ENCODE results near the gene LDB3. TPM values are rescaled to one million over a fixed set of nuclear protein-coding genes. Genes with fewer than 3 reads are reported as not detected.

The LDB3 gene
- total and polyA plus RNA-seq, 2 of the 4 experiments (the other 2 are of a cell fraction), result 0.36 to 2.6 TPM

DNA sequence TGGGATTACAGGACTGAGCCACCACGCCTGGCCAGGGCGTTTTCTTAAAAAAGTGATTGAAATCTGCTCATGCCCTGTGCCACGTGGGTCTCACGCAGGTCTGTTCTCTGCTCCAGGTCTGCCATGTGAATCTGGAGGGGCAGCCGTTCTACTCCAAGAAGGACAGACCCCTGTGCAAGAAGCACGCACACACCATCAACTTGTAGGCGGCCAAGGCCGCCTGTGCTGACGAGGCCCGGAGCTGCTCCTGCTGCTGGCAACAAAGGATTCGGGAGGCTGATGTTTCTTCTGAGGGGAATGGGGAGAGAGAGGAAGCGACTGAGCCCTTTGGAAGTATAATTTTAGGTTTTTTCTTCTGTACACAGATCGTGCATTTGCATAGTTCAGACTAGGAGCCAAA lies 64.5 kb downstream of the LDB3 start:
- Histone ChIP-seq H3K23ac (ENCODE audit: low read depth, low read length) (no peak overlapping the region), H3K27ac (ENCODE audit: insufficient read depth, low read length) (no peak overlapping the region), H3K18ac (ENCODE audit: low read depth, low read length) (no peak overlapping the region), H4K91ac (ENCODE audit: insufficient read depth, low read depth, low read length) (no peak overlapping the region), H3K9me3 (ENCODE audit: control insufficient read depth, insufficient read depth, low read length) (no peaks in the 10 kb centered on the region), H3K4me1 (ENCODE audit: control insufficient read depth, insufficient read depth, low read length) (no peaks in the 10 kb centered on the region; the same call in 1 of the 2 replicates), H2BK5ac (ENCODE audit: low read depth, low read length, poor library complexity, severe bottlenecking) (no peak overlapping the region), H3K4me3 (ENCODE audit: insufficient read depth, low read depth, low read length) (no peak overlapping the region), H4K20me1 (ENCODE audit: insufficient read depth, low read length) (no peaks in the 10 kb centered on the region), H3K36me3 (ENCODE audit: control insufficient read depth, insufficient read depth, low read length) (no peaks in the 10 kb centered on the region), H3K14ac (replicated peaks; ENCODE audit: low read depth, low read length) (no peak overlapping the region), H3K4ac (ENCODE audit: low read depth, low read length) (no peak overlapping the region), H2AK9ac (replicated peaks; ENCODE audit: low read depth, low read length, poor library complexity) (no peak overlapping the region), H2AFZ (replicated peaks; ENCODE audit: low read length, poor library complexity) (no peak overlapping the region), H4K8ac (ENCODE audit: low read depth in 2 of 2, low read length in 2 of 2) (no peak overlapping the region), H3K9ac (ENCODE audit: low read depth, low read length) (no peak overlapping the region), H2BK15ac (ENCODE audit: low read depth, low read length) (no peak overlapping the region), H4K5ac (ENCODE audit: low read depth, low read length) (no peak overlapping the region), H3K56ac (ENCODE audit: extremely low read depth, insufficient read depth, low read length) (no peak overlapping the region), H3K9me1 (ENCODE audit: insufficient read depth, low read length) (peaks cover 7% of the 10 kb centered on the region; the same call in 1 of the 2 replicates), H3K4me2 (ENCODE audit: low read depth, low read length) (no peak overlapping the region), H2BK20ac (ENCODE audit: low read depth, low read length) (no peak overlapping the region), H2BK120ac (ENCODE audit: low read depth, low read length) (no peak overlapping the region), H3K27me3 (ENCODE audit: control insufficient read depth, insufficient read depth, low read length) (no peaks in the 10 kb centered on the region), H2AK5ac (ENCODE audit: low read depth, low read length) (no peak overlapping the region), H3K79me1 (ENCODE audit: low read depth in 1 of 2, low read length in 2 of 2) (no peaks in the 10 kb centered on the region)
- ChIA-PET CTCF (no interaction called here), POLR2A (ENCODE audit: unreplicated experiment) (no interaction called here)
- in situ Hi-C loops (cut with MboI; ENCODE audit: low sequenced_read_pairs), result no loop called here
- WGBS, 2 experiments (ENCODE audit: extremely low coverage in 2 of 2, insufficient read length in 1 of 2), result 100% methylated on average over 5 of the region's 13 CpGs; no CpG with 5 or more reads in 1 of the 2 experiments
- intact Hi-C loops (cut with micrococcal nuclease), result no loop called here
- dilution Hi-C loops (cut with HindIII; ENCODE audit: low sequenced_read_pairs, unreplicated experiment), result no loop called here
- TF ChIP-seq, protein P1, sequence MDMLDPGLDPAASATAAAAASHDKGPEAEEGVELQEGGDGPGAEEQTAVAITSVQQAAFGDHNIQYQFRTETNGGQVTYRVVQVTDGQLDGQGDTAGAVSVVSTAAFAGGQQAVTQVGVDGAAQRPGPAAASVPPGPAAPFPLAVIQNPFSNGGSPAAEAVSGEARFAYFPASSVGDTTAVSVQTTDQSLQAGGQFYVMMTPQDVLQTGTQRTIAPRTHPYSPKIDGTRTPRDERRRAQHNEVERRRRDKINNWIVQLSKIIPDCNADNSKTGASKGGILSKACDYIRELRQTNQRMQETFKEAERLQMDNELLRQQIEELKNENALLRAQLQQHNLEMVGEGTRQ (IDR thresholded peaks at IDR 0.05; ENCODE audit: low read depth, low read length), result no peak
- TF ChIP-seq, protein P2, sequence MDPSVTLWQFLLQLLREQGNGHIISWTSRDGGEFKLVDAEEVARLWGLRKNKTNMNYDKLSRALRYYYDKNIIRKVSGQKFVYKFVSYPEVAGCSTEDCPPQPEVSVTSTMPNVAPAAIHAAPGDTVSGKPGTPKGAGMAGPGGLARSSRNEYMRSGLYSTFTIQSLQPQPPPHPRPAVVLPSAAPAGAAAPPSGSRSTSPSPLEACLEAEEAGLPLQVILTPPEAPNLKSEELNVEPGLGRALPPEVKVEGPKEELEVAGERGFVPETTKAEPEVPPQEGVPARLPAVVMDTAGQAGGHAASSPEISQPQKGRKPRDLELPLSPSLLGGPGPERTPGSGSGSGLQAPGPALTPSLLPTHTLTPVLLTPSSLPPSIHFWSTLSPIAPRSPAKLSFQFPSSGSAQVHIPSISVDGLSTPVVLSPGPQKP (IDR thresholded peaks at IDR 0.05; ENCODE audit: borderline replicate concordance, low read depth, low read length), result no peak
- no peak for TF ChIP-seq RAD21 (IDR thresholded peaks at IDR 0.05; ENCODE audit: low read length)
- TF ChIP-seq NFE2L2 (IDR thresholded peaks at IDR 0.05; ENCODE audit: low read depth, low read length), result no peak
- ATAC-seq (ENCODE audit: low read depth) (no peak), DNase-seq (no peak)
- no TSS peak for BruUV-seq (replicated peaks)

Measured in IMR-90 (cell line).